SK-N-SH (cell line): Measurements from ENCODE around the gene GSK3B.

Experiments
- CTCF ChIP-seq: fragments of 200-600 bp; sonication (generic); IDR thresholded peaks from 2 replicates; pipeline ENCODE4 v1.6.1; 2017; ENCODE audit warnings: antibody characterized with exemption, mild to moderate bottlenecking, moderate library complexity
- EZH2phosphoT487 ChIP-seq: fragments of 200-600 bp; sonication (generic); IDR thresholded peaks from 2 replicates; pipeline ENCODE4 v1.6.1; 2017; ENCODE audit warnings: low read depth, mixed run types, mild to moderate bottlenecking, antibody characterized with exemption, moderate library complexity, borderline replicate concordance
- GATA2 ChIP-seq: sonication (generic); formaldehyde crosslinking; IDR thresholded peaks from 2 replicates; pipeline ENCODE4 v1.5.0; 2020; ENCODE audit warnings: mild to moderate bottlenecking, missing genetic modification reagents
- MXI1 ChIP-seq: IDR thresholded peaks from 2 replicates; pipeline ENCODE4 v1.6.1; 2012; ENCODE audit warnings: mild to moderate bottlenecking, low read depth, low read length, improper control_type of control experiment
- POLR2AphosphoS5 ChIP-seq: IDR thresholded peaks from 2 replicates; pipeline ENCODE4 v1.6.1; 2012; ENCODE audit warnings: low read depth, low read length
- RAD21 ChIP-seq: IDR thresholded peaks from 2 replicates; pipeline ENCODE4 v1.6.1; 2012; ENCODE audit warnings: mild to moderate bottlenecking, low read length
- RCOR1 ChIP-seq: fragments of 150-350 bp; IDR thresholded peaks from 2 replicates; pipeline ENCODE4 v1.6.1; 2017; ENCODE audit warnings: antibody characterized with exemption, low read length
- REST ChIP-seq: IDR thresholded peaks from 2 replicates; pipeline ENCODE4 v1.6.1; 2012; ENCODE audit warnings: mild to moderate bottlenecking, low read depth, low read length, moderate library complexity
- YY1 ChIP-seq: IDR thresholded peaks from 2 replicates; pipeline ENCODE4 v1.4.0; 2012; ENCODE audit warnings: low read depth, mild to moderate bottlenecking
- TF ChIP-seq, protein P1 (sequence below): IDR thresholded peaks from 2 replicates; pipeline ENCODE4; 2012

- TF ChIP-seq CTCF (no peak), MXI1 (no peak), POLR2AphosphoS5 (no peak), REST (no peak), GATA2 (CRISPR knock-in tag) (no peak), EZH2phosphoT487 (no peak), RCOR1 (no peak), YY1 (no peak), RAD21 (no peak; the same call in 1 of the 2 replicates)
- TF ChIP-seq, protein P1, sequence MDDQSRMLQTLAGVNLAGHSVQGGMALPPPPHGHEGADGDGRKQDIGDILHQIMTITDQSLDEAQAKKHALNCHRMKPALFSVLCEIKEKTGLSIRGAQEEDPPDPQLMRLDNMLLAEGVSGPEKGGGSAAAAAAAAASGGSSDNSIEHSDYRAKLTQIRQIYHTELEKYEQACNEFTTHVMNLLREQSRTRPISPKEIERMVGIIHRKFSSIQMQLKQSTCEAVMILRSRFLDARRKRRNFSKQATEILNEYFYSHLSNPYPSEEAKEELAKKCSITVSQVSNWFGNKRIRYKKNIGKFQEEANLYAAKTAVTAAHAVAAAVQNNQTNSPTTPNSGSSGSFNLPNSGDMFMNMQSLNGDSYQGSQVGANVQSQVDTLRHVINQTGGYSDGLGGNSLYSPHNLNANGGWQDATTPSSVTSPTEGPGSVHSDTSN: no peak
Measured at GRCh38 chr3:120095979-120096426, 1.8 kb upstream of the GSK3B start.
